Measurements from ENCODE around the gene MEN1.

- TF ChIP-seq CTCF (IDR thresholded peaks at IDR 0.05): no peak
- no peak for TF ChIP-seq EP300 (IDR thresholded peaks at IDR 0.05)
Measured at GRCh38 chr11:64817476-64817875, 7.1 kb upstream of the MEN1 start.
